ENCODE measurements around the gene ADGRA3. TPM values are rescaled to one million over a fixed set of nuclear protein-coding genes. Genes with fewer than 3 reads are reported as not detected.
A peak's percentile ranks its signal among the peaks of the same experiment; 100 is the strongest.

Gene ADGRA3
- total RNA-seq, 4 donors from 2014 or later = 14.9 to 26.3 (median 20.2) TPM

DNA sequence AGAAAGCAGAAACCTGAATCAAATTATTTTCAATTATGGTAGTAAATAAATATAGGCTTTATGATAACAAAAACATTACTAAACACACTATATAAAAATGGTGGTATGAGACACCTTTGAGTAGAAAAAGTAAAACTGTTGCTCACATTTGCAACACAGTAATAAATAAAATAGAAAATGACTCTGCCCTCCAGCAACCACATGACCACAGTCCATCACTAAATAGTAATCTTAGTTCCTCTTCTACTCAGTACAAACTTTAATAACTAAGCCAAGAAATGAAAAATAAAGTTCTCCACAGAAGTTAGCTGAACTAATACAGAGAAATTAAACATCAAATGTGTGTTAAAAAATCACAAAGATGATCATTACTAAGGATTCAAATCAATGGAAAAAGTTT lies 108.5 kb downstream of the ADGRA3 start:
- H3K36me3 ChIP-seq = peaks cover 0 to 16% (median 0%) of the 10 kb centered on the region in 3 donors
- no peak for DNase-seq (ENCODE audit: low spot score in 2 of 2)
- H3K27ac ChIP-seq = no peak overlapping the region
- H3K4me3 ChIP-seq = no peak overlapping the region
- H3K4me1 ChIP-seq = no peaks in the 10 kb centered on the region
- no peaks in the 10 kb centered on the region for H3K9me3 ChIP-seq
- H3K27me3 ChIP-seq = no peaks in the 10 kb centered on the region
- TF ChIP-seq EP300 (IDR thresholded peaks at IDR 0.05) = no peak
- TF ChIP-seq, protein P1, sequence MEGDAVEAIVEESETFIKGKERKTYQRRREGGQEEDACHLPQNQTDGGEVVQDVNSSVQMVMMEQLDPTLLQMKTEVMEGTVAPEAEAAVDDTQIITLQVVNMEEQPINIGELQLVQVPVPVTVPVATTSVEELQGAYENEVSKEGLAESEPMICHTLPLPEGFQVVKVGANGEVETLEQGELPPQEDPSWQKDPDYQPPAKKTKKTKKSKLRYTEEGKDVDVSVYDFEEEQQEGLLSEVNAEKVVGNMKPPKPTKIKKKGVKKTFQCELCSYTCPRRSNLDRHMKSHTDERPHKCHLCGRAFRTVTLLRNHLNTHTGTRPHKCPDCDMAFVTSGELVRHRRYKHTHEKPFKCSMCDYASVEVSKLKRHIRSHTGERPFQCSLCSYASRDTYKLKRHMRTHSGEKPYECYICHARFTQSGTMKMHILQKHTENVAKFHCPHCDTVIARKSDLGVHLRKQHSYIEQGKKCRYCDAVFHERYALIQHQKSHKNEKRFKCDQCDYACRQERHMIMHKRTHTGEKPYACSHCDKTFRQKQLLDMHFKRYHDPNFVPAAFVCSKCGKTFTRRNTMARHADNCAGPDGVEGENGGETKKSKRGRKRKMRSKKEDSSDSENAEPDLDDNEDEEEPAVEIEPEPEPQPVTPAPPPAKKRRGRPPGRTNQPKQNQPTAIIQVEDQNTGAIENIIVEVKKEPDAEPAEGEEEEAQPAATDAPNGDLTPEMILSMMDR (IDR thresholded peaks at IDR 0.05) = no peak
- no peak for TF ChIP-seq POLR2A (IDR thresholded peaks at IDR 0.05)

DNA sequence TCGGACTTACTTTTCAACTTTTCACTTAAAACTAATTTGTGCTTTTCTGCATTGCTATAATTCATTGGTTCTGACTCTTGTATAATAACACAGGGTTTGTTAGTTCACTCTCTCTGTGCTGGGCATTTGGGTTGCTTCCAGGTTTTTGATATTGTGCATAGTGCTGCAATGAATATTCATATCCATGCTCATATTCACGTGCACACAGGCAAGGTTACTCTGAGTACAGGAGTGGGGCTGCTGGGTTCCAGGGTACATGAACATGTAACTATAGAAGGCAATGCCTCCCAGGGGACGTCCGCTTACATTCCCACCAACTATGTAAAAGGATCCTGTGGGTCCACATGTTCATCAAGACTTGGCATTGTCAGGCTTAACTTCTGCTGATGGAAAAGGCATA lies 117.2 kb downstream of the ADGRA3 start:
- Histone ChIP-seq H3K27ac (no peak overlapping the region), H3K27me3 (no peaks in the 10 kb centered on the region), H3K36me3 (peaks cover 0 to 23% (median 0%) of the 10 kb centered on the region in 3 donors), H3K4me1 (no peaks in the 10 kb centered on the region), H3K9me3 (no peaks in the 10 kb centered on the region), H3K4me3 (no peak overlapping the region)
- 84 to 91% methylated on average over 4 of the region's 4 CpGs for WGBS, 2 donors
- no peak for TF ChIP-seq POLR2A (IDR thresholded peaks at IDR 0.05)
- TF ChIP-seq, protein P1 (IDR thresholded peaks at IDR 0.05) = no peak
- DNase-seq (ENCODE audit: low spot score in 2 of 2) = no peak

DNA sequence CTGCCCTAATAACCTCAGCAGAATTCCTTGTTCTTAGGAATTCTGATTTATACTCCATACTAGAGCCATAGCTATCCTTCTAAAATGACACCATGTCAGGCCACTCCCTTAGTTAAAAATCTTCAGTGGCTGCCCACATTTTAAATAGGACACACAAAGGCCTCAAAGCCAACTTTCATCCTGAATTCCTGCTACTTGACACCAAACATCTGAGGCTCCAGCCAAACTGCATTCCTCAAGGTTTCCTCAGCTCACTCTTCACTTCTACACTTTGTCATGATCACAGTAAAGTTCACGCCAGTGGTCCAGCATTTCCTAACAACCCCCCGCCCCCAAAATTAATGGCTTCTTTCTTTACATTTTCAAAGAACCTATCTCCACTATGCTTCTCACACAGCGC lies 124.3 kb downstream of the ADGRA3 start:
- no peak overlapping the region for H3K4me3 ChIP-seq
- H3K4me1 ChIP-seq = no peaks in the 10 kb centered on the region
- H3K27me3 ChIP-seq = no peaks in the 10 kb centered on the region
- no peak overlapping the region for H3K27ac ChIP-seq
- H3K36me3 ChIP-seq = peaks cover 0 to 12% (median 7%) of the 10 kb centered on the region in 3 donors
- 88 to 90% methylated on average over 3 of the region's 3 CpGs for WGBS, 2 donors
- TF ChIP-seq, protein P1 (IDR thresholded peaks at IDR 0.05) = no peak
- TF ChIP-seq EP300 (IDR thresholded peaks at IDR 0.05) (no peak), POLR2A (IDR thresholded peaks at IDR 0.05) (no peak)
- DNase-seq (ENCODE audit: low spot score in 2 of 2) = no peak
- no peaks in the 10 kb centered on the region for H3K9me3 ChIP-seq

DNA sequence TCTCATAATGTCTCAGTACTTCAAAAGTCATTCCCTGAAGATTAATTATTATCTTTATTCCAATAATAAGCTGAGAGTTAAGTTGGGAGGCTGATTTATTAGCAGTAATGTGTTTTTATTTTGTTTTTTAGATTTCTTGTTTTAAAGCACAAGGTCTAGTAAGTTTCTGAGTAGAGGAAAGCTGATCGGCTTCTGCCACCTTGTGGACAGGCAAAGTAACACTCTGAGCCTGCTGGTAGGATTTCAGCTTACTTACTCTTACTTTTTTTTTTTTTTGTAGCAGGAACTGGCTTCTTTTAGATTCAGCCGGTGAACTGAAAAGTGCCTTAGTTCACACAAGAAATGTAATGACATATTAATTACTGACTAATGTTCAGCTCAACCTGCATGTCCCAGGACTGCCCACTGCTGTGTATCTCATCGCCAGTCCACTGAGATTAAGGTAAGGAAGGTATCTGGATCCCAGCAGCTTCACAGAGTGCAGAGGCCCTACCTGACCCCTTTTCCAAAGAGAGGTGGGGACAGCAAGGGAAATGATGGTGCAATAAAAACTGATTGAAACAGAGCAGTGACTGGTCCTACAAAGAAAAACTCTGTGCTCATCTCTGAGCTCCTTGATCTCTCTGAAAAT lies 126.5 kb downstream of the ADGRA3 start:
- Histone ChIP-seq H3K9me3 (no peaks in the 10 kb centered on the region), H3K4me1 (no peaks in the 10 kb centered on the region), H3K27me3 (no peaks in the 10 kb centered on the region), H3K36me3 (peaks cover 0 to 24% (median 7%) of the 10 kb centered on the region in 3 donors), H3K27ac (no peak overlapping the region), H3K4me3 (no peak overlapping the region)
- 32 to 37% methylated on average over 3 of the region's 3 CpGs for WGBS, 2 donors
- TF ChIP-seq EP300 (IDR thresholded peaks at IDR 0.05) = no peak
- no peak for TF ChIP-seq POLR2A (IDR thresholded peaks at IDR 0.05)
- TF ChIP-seq, protein P1 (IDR thresholded peaks at IDR 0.05) = peak; percentile 41 to 59 (median 55)
- DNase-seq (ENCODE audit: low spot score in 2 of 2) = peak in 1 of 2 donors; percentile 32

DNA sequence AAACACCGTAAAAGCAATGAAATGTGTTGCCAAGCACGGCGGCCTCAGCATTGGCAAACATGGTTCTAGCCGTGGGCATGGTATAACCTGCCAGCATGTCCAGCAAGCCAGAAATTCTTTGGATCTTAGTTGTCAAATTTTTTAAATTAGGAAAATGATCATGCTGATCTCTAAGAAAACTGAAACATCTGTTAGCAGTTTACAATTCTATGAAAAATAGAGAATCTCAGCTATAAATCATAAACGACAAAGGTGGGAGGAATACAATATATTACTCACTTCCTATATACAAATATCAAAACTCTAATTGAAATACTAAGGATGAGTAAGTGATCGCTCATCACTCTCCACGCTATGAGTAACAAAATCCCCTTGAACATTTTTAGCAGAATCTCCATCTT lies 130.3 kb downstream of the ADGRA3 start:
- H3K4me1 ChIP-seq = no peaks in the 10 kb centered on the region
- H3K27ac ChIP-seq = no peak overlapping the region

More for the DNA sequence above, 130.3 kb downstream of the ADGRA3 start:
- WGBS, 2 donors = 68 to 71% methylated on average over 7 of the region's 7 CpGs
- DNase-seq (ENCODE audit: low spot score in 2 of 2) = no peak
- no peak overlapping the region for H3K4me3 ChIP-seq
- no peaks in the 10 kb centered on the region for H3K9me3 ChIP-seq
- no peak for TF ChIP-seq EP300 (IDR thresholded peaks at IDR 0.05)
- TF ChIP-seq, protein P1 (IDR thresholded peaks at IDR 0.05) = no peak
- no peak for TF ChIP-seq POLR2A (IDR thresholded peaks at IDR 0.05)
- H3K36me3 ChIP-seq = peaks cover 0 to 24% (median 7%) of the 10 kb centered on the region in 3 donors
- no peaks in the 10 kb centered on the region for H3K27me3 ChIP-seq

All from tibial nerve (tissue), 4 donors.